HepG2 (cell line): ENCODE data around the gene CIB1. TPM values are rescaled to one million over a fixed set of nuclear protein-coding genes. Genes with fewer than 3 reads are reported as not detected.

ENCODE experiments used
- ATF7 ChIP-seq, 2 experiments: fragments of 450-650 bp in 1 of 2; sonication (generic) in 1 of 2; formaldehyde crosslinking in 1 of 2; IDR thresholded peaks; 2 replicates each; pipeline versions ENCODE4 v1.4.0 to v1.6.1; 2016 to 2020; ENCODE audit warnings: antibody characterized with exemption in 1 of 2, mild to moderate bottlenecking in 1 of 2, missing genetic modification reagents in 1 of 2
- BRCA1 ChIP-seq: sonication (generic); formaldehyde crosslinking; IDR thresholded peaks from 2 replicates; pipeline ENCODE4 v1.4.0; 2020; ENCODE audit warnings: missing genetic modification reagents
- FOXK1 ChIP-seq: sonication (generic); formaldehyde crosslinking; IDR thresholded peaks from 2 replicates; pipeline ENCODE4 v1.4.0; 2020; ENCODE audit warnings: low read depth, missing genetic modification reagents, borderline replicate concordance
- KLF11 ChIP-seq: IDR thresholded peaks from 2 replicates; pipeline ENCODE4 v1.6.1; 2016; ENCODE audit warnings: missing compliant biosample characterization
- NR2C2 ChIP-seq: sonication (generic); formaldehyde crosslinking; IDR thresholded peaks from 2 replicates; pipeline ENCODE4 v1.4.0; 2020; ENCODE audit warnings: missing genetic modification reagents, mild to moderate bottlenecking, moderate library complexity, borderline replicate concordance
- SIN3B ChIP-seq: fragments of 150-350 bp; IDR thresholded peaks from 2 replicates; pipeline ENCODE4 v1.6.1; 2014; ENCODE audit warnings: low read length
- SMYD3 ChIP-seq: sonication (generic); formaldehyde crosslinking; IDR thresholded peaks from 2 replicates; pipeline ENCODE4 v1.8.1; 2023; ENCODE audit warnings: mild to moderate bottlenecking, missing genetic modification reagents
- SNAI1 ChIP-seq: sonication (generic); formaldehyde crosslinking; IDR thresholded peaks from 2 replicates; pipeline ENCODE4 v1.5.0; 2020; ENCODE audit warnings: mild to moderate bottlenecking, missing genetic modification reagents, borderline replicate concordance
- SRSF4 ChIP-seq: fragments of 200-400 bp; formaldehyde crosslinking; IDR thresholded peaks from one replicate; pipeline ENCODE4 v1.6.1; 2018; ENCODE audit warnings: mild to moderate bottlenecking, low read depth, low read length, moderate library complexity; ENCODE audit not compliant: poor library complexity, severe bottlenecking
- ZFP62 ChIP-seq: sonication (generic); formaldehyde crosslinking; IDR thresholded peaks from 2 replicates; pipeline ENCODE4 v1.4.0; 2020; ENCODE audit warnings: missing genetic modification reagents
- ZNF225 ChIP-seq: sonication (generic); formaldehyde crosslinking; IDR thresholded peaks from 2 replicates; pipeline ENCODE4 v1.4.0; 2020; ENCODE audit warnings: mild to moderate bottlenecking, missing genetic modification reagents
- ZNF30 ChIP-seq: sonication (generic); formaldehyde crosslinking; IDR thresholded peaks from 2 replicates; pipeline ENCODE4 v1.5.0; 2020; ENCODE audit warnings: mild to moderate bottlenecking, missing genetic modification reagents
- ZNF614 ChIP-seq: IDR thresholded peaks from 2 replicates; pipeline ENCODE4 v1.6.1; 2018; ENCODE audit warnings: missing biosample characterization, missing genetic modification reagents, inconsistent platforms, borderline replicate concordance
- ZNF761 ChIP-seq: sonication (generic); formaldehyde crosslinking; conservative IDR thresholded peaks from 2 replicates; pipeline ENCODE4 v1.4.0; 2020; ENCODE audit warnings: mild to moderate bottlenecking, missing genetic modification reagents
- ZNF850 ChIP-seq: sonication (generic); formaldehyde crosslinking; conservative IDR thresholded peaks from 2 replicates; pipeline ENCODE4 v1.9.0; 2021; ENCODE audit warnings: mild to moderate bottlenecking, missing genetic modification reagents
- ZSCAN21 ChIP-seq: sonication (generic); formaldehyde crosslinking; IDR thresholded peaks from 2 replicates; pipeline ENCODE4 v1.8.0; 2022; ENCODE audit warnings: mild to moderate bottlenecking, missing genetic modification reagents, moderate library complexity, borderline replicate concordance
- polyA plus RNA-seq, 8 experiments: library from polyadenylated mRNA; depleted of rRNA in 3 of 8; stranded (reverse) in 7 of 8; unstranded in 1 of 8; fragments of >200 nt; fragmentation: Illumina TruSeq in 4 of 8; extraction: Trizol in 4 of 8; gene quantifications; 2 replicates each; pipeline versions ENCODE4 v1.2.1 to v1.2.3, GENCODE V29; 2011 to 2016; ENCODE audit warnings: low read depth in 4 of 8, missing spikeins in 1 of 8, mixed read lengths in 1 of 8; ENCODE audit not compliant: insufficient read depth in 1 of 8
- total RNA-seq, 5 experiments: library from RNA; depleted of rRNA; stranded (reverse); fragments of >200 nt; fragmentation: Illumina TruSeq; extraction: Trizol; gene quantifications; 2 replicates each; pipeline ENCODE4 v1.2.3, GENCODE V29; 2016; ENCODE audit warnings: low read depth in 1 of 5
- TF ChIP-seq, protein P1 (sequence below): sonication (generic); formaldehyde crosslinking; IDR thresholded peaks from 2 replicates; pipeline ENCODE4 v1.4.0; 2020; ENCODE audit warnings: missing genetic modification reagents, borderline replicate concordance
- TF ChIP-seq, protein P2 (sequence below): sonication (generic); formaldehyde crosslinking; IDR thresholded peaks from 2 replicates; pipeline ENCODE4 v1.8.0; 2022; ENCODE audit warnings: missing genetic modification reagents, mild to moderate bottlenecking, moderate library complexity, borderline replicate concordance
- TF ChIP-seq, protein P3 (sequence below): sonication (generic); formaldehyde crosslinking; IDR thresholded peaks from 2 replicates; pipeline ENCODE4 v1.4.0; 2020; ENCODE audit warnings: missing genetic modification reagents
- TF ChIP-seq, protein P4 (sequence below): sonication (generic); formaldehyde crosslinking; IDR thresholded peaks from 2 replicates; pipeline ENCODE4 v1.8.1; 2023; ENCODE audit warnings: mild to moderate bottlenecking, inconsistent platforms, moderate library complexity, missing genetic modification reagents, borderline replicate concordance

The CIB1 gene
- total and polyA plus RNA-seq, 2 of the 13 experiments (the other 11 are each of a cell fraction or from before 2014, with no cell fraction given), result 38.7 to 72.7 TPM

DNA sequence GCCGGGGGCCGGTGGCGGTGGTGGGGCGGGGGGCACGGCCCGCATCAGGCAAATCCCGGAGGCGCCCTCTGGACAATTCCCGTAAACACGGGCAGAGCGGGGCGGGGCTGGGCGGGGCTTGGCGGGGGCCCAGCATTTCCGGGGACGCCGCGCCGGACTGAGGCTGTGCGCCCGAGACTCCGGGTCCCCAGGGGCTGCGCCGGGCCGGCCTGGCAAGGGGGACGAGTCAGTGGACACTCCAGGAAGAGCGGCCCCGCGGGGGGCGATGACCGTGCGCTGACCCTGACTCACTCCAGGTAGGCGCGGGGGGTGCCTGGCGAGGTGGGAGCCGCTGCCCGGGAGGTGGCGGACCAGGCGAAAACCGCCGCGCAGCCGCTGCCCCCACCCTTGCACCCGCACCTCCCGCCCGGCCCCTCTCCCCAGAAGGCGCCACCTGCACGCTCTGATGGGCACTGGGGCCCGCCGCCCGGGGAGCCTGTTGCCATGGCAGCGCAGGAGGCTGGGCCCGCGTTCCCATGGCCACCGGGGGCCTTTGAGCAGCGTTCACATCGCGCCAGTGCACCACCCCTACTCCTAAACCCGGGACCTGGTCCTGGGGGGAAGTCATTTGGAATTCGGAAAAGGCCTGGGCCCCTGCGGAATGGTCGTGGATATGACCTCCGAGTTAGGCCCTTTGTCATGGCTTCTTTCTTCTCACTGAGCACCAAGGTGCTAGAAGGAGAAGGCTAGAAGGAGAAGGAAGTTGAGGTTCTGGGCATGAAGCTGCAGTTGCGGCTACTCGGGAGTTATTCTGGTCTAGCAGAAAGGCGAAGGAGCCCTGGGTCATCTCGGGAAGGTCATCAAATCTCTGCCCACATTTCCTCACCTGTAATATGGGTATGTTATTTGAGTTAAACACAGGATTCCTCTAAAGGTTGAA lies 48.7 kb downstream of the CIB1 start (continued):
- TF ChIP-seq, protein P1, sequence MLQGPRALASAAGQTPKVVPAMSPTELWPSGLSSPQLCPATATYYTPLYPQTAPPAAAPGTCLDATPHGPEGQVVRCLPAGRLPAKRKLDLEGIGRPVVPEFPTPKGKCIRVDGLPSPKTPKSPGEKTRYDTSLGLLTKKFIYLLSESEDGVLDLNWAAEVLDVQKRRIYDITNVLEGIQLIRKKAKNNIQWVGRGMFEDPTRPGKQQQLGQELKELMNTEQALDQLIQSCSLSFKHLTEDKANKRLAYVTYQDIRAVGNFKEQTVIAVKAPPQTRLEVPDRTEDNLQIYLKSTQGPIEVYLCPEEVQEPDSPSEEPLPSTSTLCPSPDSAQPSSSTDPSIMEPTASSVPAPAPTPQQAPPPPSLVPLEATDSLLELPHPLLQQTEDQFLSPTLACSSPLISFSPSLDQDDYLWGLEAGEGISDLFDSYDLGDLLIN (CRISPR knock-in tag), result peak; percentile 67; the same call in 1 of the 2 replicates
- TF ChIP-seq ATF7 (IDR thresholded peaks at IDR 0.05) (no peak), ATF7 (CRISPR knock-in tag; IDR thresholded peaks at IDR 0.05) (peak; percentile 64), ZNF30 (CRISPR knock-in tag) (no peak), ZSCAN21 (CRISPR knock-in tag) (peak; percentile 67), BRCA1 (CRISPR knock-in tag) (peak; percentile 56; the same call in 1 of the 2 replicates), NR2C2 (CRISPR knock-in tag) (peak; percentile 25; the same call in 1 of the 2 replicates), ZNF761 (peak; percentile 77; the same call in 1 of the 2 replicates), FOXK1 (peak; percentile 58; the same call in 1 of the 2 replicates), SRSF4 (no peak), ZNF225 (CRISPR knock-in tag) (peak; percentile 71), ZFP62 (no peak), KLF11 (CRISPR knock-in tag) (no peak), ZNF850 (no peak), SMYD3 (0 out of 2 replicates have a peak, but pooled peaks have one; percentile 22), SIN3B (no peak), ZNF614 (CRISPR knock-in tag) (peak; percentile 40; the same call in 1 of the 2 replicates), SNAI1 (CRISPR knock-in tag) (no peak)
- TF ChIP-seq, protein P2, sequence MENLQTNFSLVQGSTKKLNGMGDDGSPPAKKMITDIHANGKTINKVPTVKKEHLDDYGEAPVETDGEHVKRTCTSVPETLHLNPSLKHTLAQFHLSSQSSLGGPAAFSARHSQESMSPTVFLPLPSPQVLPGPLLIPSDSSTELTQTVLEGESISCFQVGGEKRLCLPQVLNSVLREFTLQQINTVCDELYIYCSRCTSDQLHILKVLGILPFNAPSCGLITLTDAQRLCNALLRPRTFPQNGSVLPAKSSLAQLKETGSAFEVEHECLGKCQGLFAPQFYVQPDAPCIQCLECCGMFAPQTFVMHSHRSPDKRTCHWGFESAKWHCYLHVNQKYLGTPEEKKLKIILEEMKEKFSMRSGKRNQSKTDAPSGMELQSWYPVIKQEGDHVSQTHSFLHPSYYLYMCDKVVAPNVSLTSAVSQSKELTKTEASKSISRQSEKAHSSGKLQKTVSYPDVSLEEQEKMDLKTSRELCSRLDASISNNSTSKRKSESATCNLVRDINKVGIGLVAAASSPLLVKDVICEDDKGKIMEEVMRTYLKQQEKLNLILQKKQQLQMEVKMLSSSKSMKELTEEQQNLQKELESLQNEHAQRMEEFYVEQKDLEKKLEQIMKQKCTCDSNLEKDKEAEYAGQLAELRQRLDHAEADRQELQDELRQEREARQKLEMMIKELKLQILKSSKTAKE, result peak; percentile 48; the same call in 1 of the 2 replicates
- TF ChIP-seq, protein P3, sequence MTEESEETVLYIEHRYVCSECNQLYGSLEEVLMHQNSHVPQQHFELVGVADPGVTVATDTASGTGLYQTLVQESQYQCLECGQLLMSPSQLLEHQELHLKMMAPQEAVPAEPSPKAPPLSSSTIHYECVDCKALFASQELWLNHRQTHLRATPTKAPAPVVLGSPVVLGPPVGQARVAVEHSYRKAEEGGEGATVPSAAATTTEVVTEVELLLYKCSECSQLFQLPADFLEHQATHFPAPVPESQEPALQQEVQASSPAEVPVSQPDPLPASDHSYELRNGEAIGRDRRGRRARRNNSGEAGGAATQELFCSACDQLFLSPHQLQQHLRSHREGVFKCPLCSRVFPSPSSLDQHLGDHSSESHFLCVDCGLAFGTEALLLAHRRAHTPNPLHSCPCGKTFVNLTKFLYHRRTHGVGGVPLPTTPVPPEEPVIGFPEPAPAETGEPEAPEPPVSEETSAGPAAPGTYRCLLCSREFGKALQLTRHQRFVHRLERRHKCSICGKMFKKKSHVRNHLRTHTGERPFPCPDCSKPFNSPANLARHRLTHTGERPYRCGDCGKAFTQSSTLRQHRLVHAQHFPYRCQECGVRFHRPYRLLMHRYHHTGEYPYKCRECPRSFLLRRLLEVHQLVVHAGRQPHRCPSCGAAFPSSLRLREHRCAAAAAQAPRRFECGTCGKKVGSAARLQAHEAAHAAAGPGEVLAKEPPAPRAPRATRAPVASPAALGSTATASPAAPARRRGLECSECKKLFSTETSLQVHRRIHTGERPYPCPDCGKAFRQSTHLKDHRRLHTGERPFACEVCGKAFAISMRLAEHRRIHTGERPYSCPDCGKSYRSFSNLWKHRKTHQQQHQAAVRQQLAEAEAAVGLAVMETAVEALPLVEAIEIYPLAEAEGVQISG, result peak; percentile 54; the same call in 1 of the 2 replicates
- TF ChIP-seq, protein P4, sequence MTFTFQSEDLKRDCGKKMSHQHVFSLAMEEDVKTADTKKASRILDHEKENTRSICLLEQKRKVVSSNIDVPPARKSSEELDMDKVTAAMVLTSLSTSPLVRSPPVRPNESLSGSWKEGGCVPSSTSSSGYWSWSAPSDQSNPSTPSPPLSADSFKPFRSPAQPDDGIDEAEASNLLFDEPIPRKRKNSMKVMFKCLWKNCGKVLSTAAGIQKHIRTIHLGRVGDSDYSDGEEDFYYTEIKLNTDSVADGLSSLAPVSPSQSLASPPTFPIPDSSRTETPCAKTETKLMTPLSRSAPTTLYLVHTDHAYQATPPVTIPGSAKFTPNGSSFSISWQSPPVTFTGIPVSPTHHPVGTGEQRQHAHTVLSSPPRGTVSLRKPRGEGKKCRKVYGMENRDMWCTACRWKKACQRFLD (CRISPR knock-in tag), result 0 out of 2 replicates have a peak, but pooled peaks have one; percentile 54
